GM23248 (cell line): ENCODE data around the gene PTK7. TPM values are rescaled to one million over a fixed set of nuclear protein-coding genes. Genes with fewer than 3 reads are reported as not detected.
A peak's percentile ranks its signal among the peaks of the same experiment; 100 is the strongest.

ENCODE experiments used
- DNase-seq: peaks from one replicate; pipeline ENCODE4 v3.0.0-alpha.2; 2015
- H2AFZ ChIP-seq: fragments of 200-600 bp; sonication (generic); 2 replicates; pipeline ENCODE4 v1.6.1; 2016; ENCODE audit warnings: antibody characterized with exemption
- H3F3A ChIP-seq: fragments of 200-600 bp; sonication (generic); 2 replicates; pipeline ENCODE4 v1.6.1; 2016; ENCODE audit warnings: mild to moderate bottlenecking, antibody characterized with exemption, mixed run types; ENCODE audit not compliant: insufficient read depth
- H3K27ac ChIP-seq: fragments of 200-600 bp; sonication (generic); 2 replicates; pipeline ENCODE4 v1.5.1; 2016; ENCODE audit warnings: mild to moderate bottlenecking
- H3K27me3 ChIP-seq: fragments of 200-600 bp; sonication (generic); replicated peaks from 2 replicates; pipeline ENCODE4 v1.6.1; 2016; ENCODE audit warnings: mild to moderate bottlenecking; ENCODE audit not compliant: insufficient read depth
- H3K36me3 ChIP-seq: fragments of 200-600 bp; sonication (generic); 2 replicates; pipeline ENCODE4 v1.6.1; 2016; ENCODE audit warnings: low read depth, mild to moderate bottlenecking
- H3K4me1 ChIP-seq: fragments of 200-600 bp; sonication (generic); 2 replicates; pipeline ENCODE4 v1.6.1; 2016; ENCODE audit warnings: mild to moderate bottlenecking; ENCODE audit not compliant: insufficient read depth
- H3K4me2 ChIP-seq: fragments of 200-600 bp; sonication (generic); one replicate; pipeline ENCODE4 v1.6.1; 2016; ENCODE audit warnings: mild to moderate bottlenecking; ENCODE audit not compliant: unreplicated experiment
- H3K4me3 ChIP-seq: fragments of 200-600 bp; sonication (generic); 2 replicates; pipeline ENCODE4 v1.5.1; 2016; ENCODE audit warnings: mild to moderate bottlenecking
- H3K79me2 ChIP-seq: fragments of 200-600 bp; sonication (generic); 2 replicates; pipeline ENCODE4 v1.6.1; 2016; ENCODE audit warnings: mild to moderate bottlenecking; ENCODE audit not compliant: insufficient read depth
- H3K9ac ChIP-seq: fragments of 200-600 bp; sonication (generic); 2 replicates; pipeline ENCODE4 v1.6.1; 2016; ENCODE audit warnings: mild to moderate bottlenecking
- H3K9me2 ChIP-seq: fragments of 200-600 bp; sonication (generic); 2 replicates; pipeline ENCODE4 v1.6.1; 2016; ENCODE audit warnings: mixed run types, mild to moderate bottlenecking, moderate library complexity; ENCODE audit not compliant: insufficient read depth
- H3K9me3 ChIP-seq: fragments of 200-600 bp; sonication (generic); one replicate; pipeline ENCODE4 v1.6.1; 2017; ENCODE audit warnings: low read depth
- H4K20me1 ChIP-seq: fragments of 200-600 bp; sonication (generic); 2 replicates; pipeline ENCODE4 v1.6.0; 2016; ENCODE audit not compliant: insufficient read depth
- EZH2 ChIP-seq: fragments of 200-600 bp; sonication (generic); IDR thresholded peaks from 2 replicates; pipeline ENCODE4 v1.6.1; 2018; ENCODE audit warnings: antibody characterized with exemption, mild to moderate bottlenecking; ENCODE audit not compliant: insufficient read depth, poor library complexity, severe bottlenecking
- EZH2phosphoT487 ChIP-seq: fragments of 200-600 bp; sonication (generic); IDR thresholded peaks from 2 replicates; pipeline ENCODE4 v1.6.1; 2018; ENCODE audit warnings: antibody characterized with exemption, moderate library complexity, mild to moderate bottlenecking, low read depth; ENCODE audit not compliant: insufficient read depth
- WGBS, 2 experiments: methylation state at CpG; one replicate each; pipeline ENCODE4 v1.1.6; 2015 to 2017; ENCODE audit warnings: low lambda C conversion rate in 2 of 2, low coverage in 1 of 2; ENCODE audit errors: missing lambda C conversion rate in 2 of 2; 5-methylcytosine and 5-hydroxymethylcytosine counted together
- in situ Hi-C: fragments of 300-500 bp; cut with MboI; formaldehyde crosslinking; loops from 2 replicates; pipeline ENCODE4 v1.15.0; 2020
- polyA plus RNA-seq: library from polyadenylated mRNA; unstranded; fragments of >200 nt; fragmentation: Nextera tagmentation; extraction: Ambion mirVana; gene quantifications from 2 replicates; pipeline ENCODE4 v1.2.1, GENCODE V29; 2016
- total RNA-seq: library from RNA; depleted of rRNA; stranded (reverse); fragments of >200 nt; shearing (Covaris generic); gene quantifications from 2 replicates; pipeline ENCODE4 v1.2.3, GENCODE V29; 2014

Gene PTK7
- total and polyA plus RNA-seq, 2 experiments from 2014 or later: 110 to 146 TPM

DNA sequence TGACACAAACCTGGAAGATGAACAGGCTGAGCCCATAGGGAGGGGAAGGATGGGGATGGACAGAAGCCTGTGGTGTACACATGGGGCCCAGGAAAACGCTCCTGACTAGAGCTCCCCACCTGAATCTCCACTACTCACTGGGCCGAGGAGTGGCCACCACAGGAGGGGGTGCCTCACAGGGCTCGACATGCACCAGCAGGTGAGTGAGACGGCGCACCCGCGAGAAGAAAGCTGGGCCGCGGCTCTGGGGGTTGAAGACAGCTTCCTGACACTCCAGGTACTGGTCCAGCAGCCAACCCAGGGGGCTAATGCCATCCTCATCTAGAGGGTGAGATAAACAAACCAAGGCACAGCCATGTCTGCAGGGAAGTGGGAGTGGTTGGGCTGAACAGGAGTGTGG is 32.8 kb upstream of the PTK7 start:
- no peak overlapping the region for H3K4me3 ChIP-seq
- no peak overlapping the region for H3K9ac ChIP-seq
- no peaks in the 10 kb centered on the region for H3K9me2 ChIP-seq
- in situ Hi-C loops: no loop called here
- no peaks in the 10 kb centered on the region for H3K4me1 ChIP-seq
- H3K4me2 ChIP-seq: no peak overlapping the region
- H3K27me3 ChIP-seq: no peaks in the 10 kb centered on the region
- no peaks in the 10 kb centered on the region for H3F3A ChIP-seq
- H2AFZ ChIP-seq: no peak overlapping the region
- H3K79me2 ChIP-seq: no peaks in the 10 kb centered on the region
- H3K36me3 ChIP-seq: peaks cover 18% of the 10 kb centered on the region; the same call in 1 of the 2 replicates
- 89 to 95% methylated on average over 9 of the region's 9 CpGs for WGBS, 2 experiments
- DNase-seq: no peak
- H4K20me1 ChIP-seq: no peaks in the 10 kb centered on the region
- H3K9me3 ChIP-seq: no peaks in the 10 kb centered on the region
- H3K27ac ChIP-seq: no peak overlapping the region
- TF ChIP-seq EZH2phosphoT487 (no peak), EZH2 (no peak)

DNA sequence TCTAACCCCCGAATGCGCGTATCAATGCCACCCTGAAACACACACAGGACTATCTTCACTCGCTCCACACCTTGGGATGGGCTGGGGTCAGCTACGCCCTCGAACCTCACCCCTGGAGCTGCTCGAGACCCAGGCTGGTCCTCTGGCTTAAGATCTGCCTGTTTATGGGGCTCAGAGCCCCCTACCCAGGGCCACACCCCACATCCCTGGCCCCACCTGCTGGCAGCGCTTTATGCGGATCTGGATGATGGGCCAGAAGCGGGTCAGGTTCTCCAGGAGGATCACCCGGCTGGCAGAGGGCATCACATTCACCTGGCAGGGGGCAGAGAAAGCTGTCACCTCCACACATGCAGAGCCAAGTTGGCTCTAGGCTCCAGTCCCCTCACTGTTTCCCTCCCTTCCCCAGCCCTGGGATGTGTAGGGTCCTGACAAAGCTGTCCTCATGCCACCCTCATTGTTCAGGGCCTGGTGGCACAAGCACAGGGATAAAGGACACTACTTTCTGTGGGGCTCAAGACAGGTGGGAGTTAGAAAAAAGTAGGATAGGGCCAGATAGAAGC is 30.7 kb upstream of the PTK7 start:
- in situ Hi-C loops: no loop called here
- WGBS, 2 experiments: 87 to 92% methylated on average over 11 of the region's 11 CpGs
- Histone ChIP-seq H3K27ac (no peak overlapping the region), H4K20me1 (no peaks in the 10 kb centered on the region), H3K4me2 (no peak overlapping the region), H3K4me3 (no peak overlapping the region), H2AFZ (no peak overlapping the region), H3K4me1 (peaks cover under 1% of the 10 kb centered on the region; the same call in 1 of the 2 replicates), H3K27me3 (no peaks in the 10 kb centered on the region), H3F3A (no peaks in the 10 kb centered on the region), H3K79me2 (peaks cover 5% of the 10 kb centered on the region), H3K36me3 (peaks cover 26% of the 10 kb centered on the region; the same call in 1 of the 2 replicates), H3K9ac (no peak overlapping the region), H3K9me3 (no peaks in the 10 kb centered on the region), H3K9me2 (no peaks in the 10 kb centered on the region)
- DNase-seq: no peak
- TF ChIP-seq EZH2phosphoT487 (no peak), EZH2 (no peak)

DNA sequence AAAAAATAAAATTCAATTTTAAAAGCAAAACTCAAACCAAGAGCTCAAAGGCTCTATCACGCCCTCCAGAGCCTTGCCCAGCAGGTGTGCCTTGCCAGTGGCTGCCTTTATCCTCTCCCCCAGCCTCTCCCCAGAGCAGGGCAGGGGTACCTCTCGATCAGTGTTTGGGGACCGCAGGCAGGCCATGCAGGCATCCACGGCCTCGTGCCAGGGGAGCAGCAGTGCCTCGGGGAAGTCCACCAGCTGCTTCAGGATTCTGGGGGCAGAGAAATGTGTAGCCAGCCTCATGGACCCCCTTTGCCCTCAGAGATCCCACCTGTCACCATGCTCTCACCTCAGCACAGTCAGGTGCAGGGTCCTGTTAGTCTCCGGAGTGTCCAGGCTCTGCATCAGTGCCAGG is 28.1 kb upstream of the PTK7 start:
- WGBS, 2 experiments: 94 to 97% methylated on average over 7 of the region's 7 CpGs
- Histone ChIP-seq H3K4me1 (peaks cover 24% of the 10 kb centered on the region), H3F3A (no peaks in the 10 kb centered on the region), H3K9ac (no peak overlapping the region), H3K27ac (no peak overlapping the region), H3K4me2 (no peak overlapping the region), H3K79me2 (peaks cover 31% of the 10 kb centered on the region), H3K9me2 (no peaks in the 10 kb centered on the region), H3K9me3 (no peaks in the 10 kb centered on the region), H3K36me3 (peaks cover 19% of the 10 kb centered on the region; the same call in 1 of the 2 replicates), H3K4me3 (no peak overlapping the region), H2AFZ (no peak overlapping the region), H3K27me3 (no peaks in the 10 kb centered on the region), H4K20me1 (no peaks in the 10 kb centered on the region)
- DNase-seq: no peak
- in situ Hi-C loops: no loop called here
- TF ChIP-seq EZH2phosphoT487 (no peak), EZH2 (no peak)

DNA sequence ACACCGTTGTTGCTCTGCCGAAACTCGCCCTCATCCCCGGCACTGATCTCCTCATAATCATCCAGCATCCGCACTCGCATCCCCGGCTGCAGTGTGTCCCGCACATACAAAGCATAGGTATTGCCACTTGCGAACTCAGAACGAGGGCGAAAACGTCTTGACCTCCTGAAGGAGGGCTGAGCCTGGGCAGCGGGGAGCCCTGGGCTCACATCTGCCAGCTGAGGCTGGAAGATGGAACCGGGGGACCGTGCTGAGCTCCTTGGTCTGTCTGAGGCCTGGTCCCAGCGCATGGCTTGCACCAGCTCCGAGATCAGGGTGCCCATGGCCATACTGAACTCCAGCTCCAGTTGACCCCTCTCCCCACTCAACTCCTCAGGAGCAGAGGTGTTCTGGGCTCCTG is 25.1 kb upstream of the PTK7 start:
- no peak for TF ChIP-seq EZH2phosphoT487
- TF ChIP-seq EZH2: no peak
- in situ Hi-C loops: no loop called here
- no peaks in the 10 kb centered on the region for H4K20me1 ChIP-seq
- H3K9ac ChIP-seq: peak overlapping the region; percentile 99; the same call in 1 of the 2 replicates
- no peaks in the 10 kb centered on the region for H3F3A ChIP-seq
- H3K9me3 ChIP-seq: no peaks in the 10 kb centered on the region
- H3K9me2 ChIP-seq: no peaks in the 10 kb centered on the region
- H2AFZ ChIP-seq: no peak overlapping the region
- no peak overlapping the region for H3K4me2 ChIP-seq
- H3K36me3 ChIP-seq: peaks cover 16% of the 10 kb centered on the region; the same call in 1 of the 2 replicates
- peaks cover 36% of the 10 kb centered on the region for H3K79me2 ChIP-seq
- H3K4me3 ChIP-seq: no peak overlapping the region
- no peak for DNase-seq
- no peak overlapping the region for H3K27ac ChIP-seq
- H3K4me1 ChIP-seq: peaks cover 24% of the 10 kb centered on the region
- WGBS, 2 experiments: 91% methylated on average over 17 of the region's 17 CpGs
- H3K27me3 ChIP-seq: no peaks in the 10 kb centered on the region
